Stimulated activated effector memory CD8-positive, alpha-beta T cell treated with anti-CD3 and anti-CD28 coated beads, Interleukin-12 subunit alpha, Interleukin-12 subunit beta, amount 100 ng/mL, for 72 hours (primary cell): ENCODE results near the gene HDHD5.

Experiments used
- ATAC-seq: fragments of 150-1000 bp; cut with Tn5 transposase; 2 replicates; pipeline ENCODE4 v1.10.0; 2021
- DNase-seq, 2 donors: peaks; one replicate each; pipeline ENCODE4 v3.0.0; 2021 to 2022; ENCODE audit warnings: low spot score in 2 of 2
- H3K27ac Mint-ChIP-seq: one replicate; pipeline ENCODE4 v1.8.0; 2022; ENCODE audit warnings: mild to moderate bottlenecking, mixed read lengths
- H3K36me3 Mint-ChIP-seq: one replicate; pipeline ENCODE4 v1.8.0; 2022; ENCODE audit warnings: mild to moderate bottlenecking, mixed read lengths
- H3K4me1 Mint-ChIP-seq: one replicate; pipeline ENCODE4 v1.8.0; 2022; ENCODE audit warnings: mixed read lengths
- H3K4me3 Mint-ChIP-seq: one replicate; pipeline ENCODE4 v1.8.0; 2022; ENCODE audit warnings: mild to moderate bottlenecking, mixed read lengths
- H3K9me3 Mint-ChIP-seq: one replicate; pipeline ENCODE4 v1.8.0; 2022; ENCODE audit warnings: mixed read lengths

HDHD5 gene

DNA sequence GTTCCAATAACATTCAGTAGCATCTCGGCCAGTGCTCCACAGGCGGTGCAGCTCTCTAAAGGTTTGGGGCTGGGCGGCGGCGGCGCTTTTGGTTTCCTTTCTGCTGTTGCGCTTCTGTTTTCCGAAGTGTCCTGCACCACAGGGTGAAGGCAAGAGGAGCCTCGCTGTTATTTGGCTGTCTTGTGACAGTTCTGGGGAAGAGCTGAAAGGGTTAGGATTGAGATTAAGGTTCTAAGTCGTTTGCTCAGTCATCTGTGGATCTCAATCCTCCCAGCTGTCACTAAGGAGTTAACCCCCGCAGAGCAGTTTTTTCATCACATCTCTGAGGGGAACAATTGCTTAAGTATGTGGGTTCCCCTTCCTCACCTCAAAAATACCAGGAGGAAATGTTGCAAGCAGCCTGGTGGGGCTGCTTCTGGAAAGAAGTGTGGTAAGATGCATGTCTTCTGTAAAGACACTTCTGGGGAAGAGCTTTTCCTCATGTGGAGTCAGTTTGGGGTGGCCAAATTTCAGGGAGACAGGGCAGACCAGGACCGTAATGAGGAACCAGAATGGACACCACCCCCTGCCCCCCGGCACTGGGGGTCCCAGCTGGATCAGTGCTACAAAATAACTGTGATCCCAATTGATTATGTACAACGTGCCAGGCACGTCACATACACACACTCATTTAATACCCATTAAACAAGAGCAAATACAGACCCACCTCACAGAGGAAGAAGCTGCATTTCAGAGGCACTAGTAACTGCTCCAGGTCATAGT, 52.1 kb downstream of the HDHD5 start:
- Mint-ChIP-seq H3K9me3 (no peaks in the 10 kb centered on the region), H3K36me3 (peaks cover 78% of the 10 kb centered on the region), H3K4me3 (no peak overlapping the region), H3K4me1 (peaks cover 26% of the 10 kb centered on the region), H3K27ac (no peak overlapping the region)
- peak; percentile 19 for ATAC-seq
- no peak for DNase-seq

DNA sequence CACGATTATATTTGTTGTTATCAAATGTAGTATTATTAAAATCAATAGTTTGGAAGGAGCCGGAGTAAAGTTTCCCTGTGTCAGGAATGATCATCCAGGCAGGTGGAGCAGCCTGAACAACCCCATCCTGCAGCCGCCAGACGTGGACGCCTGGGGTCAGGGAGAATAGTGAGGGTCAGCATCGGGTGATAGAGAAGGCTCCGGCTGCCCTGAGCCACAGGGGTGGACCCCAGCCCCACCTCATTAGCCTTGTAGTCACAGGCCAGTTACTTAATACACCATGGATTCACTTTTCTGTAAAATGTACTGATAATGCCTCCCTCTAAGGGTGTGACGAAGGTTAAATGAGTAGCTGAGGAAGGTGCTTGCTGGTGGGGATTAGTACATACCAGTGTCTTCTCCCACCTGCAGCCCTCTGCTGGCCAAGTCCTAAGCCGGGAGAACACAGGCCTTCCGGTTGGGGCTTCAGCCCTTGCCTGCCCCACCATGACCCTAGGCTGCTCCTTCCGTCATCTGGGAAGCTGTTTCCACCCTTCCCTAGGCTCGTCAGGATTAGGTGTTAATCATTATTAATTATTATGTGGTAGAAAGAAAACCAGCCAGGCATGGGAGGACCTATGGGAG, 52.8 kb downstream of the HDHD5 start:
- H3K27ac Mint-ChIP-seq = no peak overlapping the region
- no peak for DNase-seq
- peak; percentile 48 for ATAC-seq
- H3K36me3 Mint-ChIP-seq = peaks cover 83% of the 10 kb centered on the region
- no peaks in the 10 kb centered on the region for H3K9me3 Mint-ChIP-seq
- no peak overlapping the region for H3K4me3 Mint-ChIP-seq
- H3K4me1 Mint-ChIP-seq = peaks cover 30% of the 10 kb centered on the region

- ATAC-seq = no peak
- H3K36me3 Mint-ChIP-seq = peaks cover 84% of the 10 kb centered on the region
- DNase-seq = no peak
- H3K4me1 Mint-ChIP-seq = peaks cover 34% of the 10 kb centered on the region
- no peaks in the 10 kb centered on the region for H3K9me3 Mint-ChIP-seq
- no peak overlapping the region for H3K27ac Mint-ChIP-seq
- H3K4me3 Mint-ChIP-seq = no peak overlapping the region
Observed at GRCh38 chr22:17105143-17106129, 53.6 kb downstream of the HDHD5 start.

- DNase-seq (no peak), ATAC-seq (no peak)
- Mint-ChIP-seq H3K36me3 (peaks cover 84% of the 10 kb centered on the region), H3K4me3 (no peak overlapping the region), H3K4me1 (peaks cover 34% of the 10 kb centered on the region), H3K27ac (no peak overlapping the region), H3K9me3 (no peaks in the 10 kb centered on the region)
Observed at GRCh38 chr22:17104336-17104935, 54.6 kb downstream of the HDHD5 start.

- Mint-ChIP-seq H3K36me3 (peaks cover 92% of the 10 kb centered on the region), H3K4me3 (no peak overlapping the region), H3K27ac (no peak overlapping the region), H3K4me1 (peaks cover 41% of the 10 kb centered on the region), H3K9me3 (no peaks in the 10 kb centered on the region)
- DNase-seq = no peak
- no peak for ATAC-seq
Observed at GRCh38 chr22:17103351-17103750, 55.7 kb downstream of the HDHD5 start.

DNA sequence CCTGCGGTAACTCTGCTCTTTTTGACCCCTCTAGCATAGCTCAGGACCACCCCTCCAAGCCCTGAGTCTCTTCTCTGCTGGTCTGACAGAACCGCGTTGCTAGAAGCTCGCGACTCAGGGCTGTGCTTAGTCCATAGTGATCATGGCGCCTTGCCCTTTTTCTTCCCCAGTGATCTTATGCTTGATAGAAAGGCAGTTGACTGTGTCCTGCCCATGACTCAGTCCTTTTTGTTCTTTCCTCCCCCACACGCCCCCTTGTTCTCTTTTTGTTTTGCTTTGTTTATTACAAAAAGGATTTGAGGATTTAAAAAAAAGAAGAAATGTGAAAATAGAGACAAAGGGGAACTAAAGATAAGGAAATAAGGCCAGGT, 56.8 kb downstream of the HDHD5 start:
- H3K27ac Mint-ChIP-seq = no peak overlapping the region
- no peak overlapping the region for H3K4me3 Mint-ChIP-seq
- peaks cover 90% of the 10 kb centered on the region for H3K36me3 Mint-ChIP-seq

GRCh38 chr22:17101475-17102296, 57.4 kb downstream of the HDHD5 start:
- Mint-ChIP-seq H3K9me3 (no peaks in the 10 kb centered on the region), H3K27ac (no peak overlapping the region), H3K4me1 (peaks cover 52% of the 10 kb centered on the region), H3K36me3 (peaks cover 84% of the 10 kb centered on the region), H3K4me3 (no peak overlapping the region)
- no peak for DNase-seq
- no peak for ATAC-seq

More for the DNA sequence above, 56.8 kb downstream of the HDHD5 start:
- H3K4me1 Mint-ChIP-seq = peaks cover 52% of the 10 kb centered on the region
- ATAC-seq (no peak), DNase-seq (no peak)
- no peaks in the 10 kb centered on the region for H3K9me3 Mint-ChIP-seq

GRCh38 chr22:17100621-17101020, 58.5 kb downstream of the HDHD5 start:
- DNase-seq = no peak
- Mint-ChIP-seq H3K27ac (no peak overlapping the region), H3K4me3 (no peak overlapping the region), H3K36me3 (peaks cover 76% of the 10 kb centered on the region), H3K9me3 (no peaks in the 10 kb centered on the region), H3K4me1 (peaks cover 50% of the 10 kb centered on the region)
- ATAC-seq = no peak

DNA sequence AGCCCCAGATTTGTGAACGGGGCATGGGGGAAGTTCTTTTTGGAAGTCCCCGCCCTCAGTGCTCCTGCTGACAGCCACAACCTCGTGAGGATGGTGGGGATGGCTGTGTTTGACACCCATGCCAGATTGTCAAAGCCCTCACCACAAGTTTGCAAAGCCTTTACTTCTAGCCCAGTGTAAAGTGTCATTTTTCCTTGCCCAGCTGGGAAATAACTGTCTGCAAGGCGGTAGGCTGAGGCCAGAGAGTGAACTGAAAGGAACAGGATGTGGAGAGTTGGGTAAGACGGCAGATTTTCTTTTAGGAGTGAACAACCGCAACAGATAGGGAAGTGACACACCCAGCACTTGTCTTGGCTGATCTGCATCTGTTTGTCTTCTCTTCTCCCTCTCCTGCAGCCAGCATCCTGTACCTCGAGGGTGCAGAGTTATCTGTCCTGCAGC, 60.7 kb downstream of the HDHD5 start:
- ATAC-seq (peak; percentile 73), DNase-seq (peak in 1 of 2 donors; percentile 57)
- Mint-ChIP-seq H3K36me3 (peaks cover 59% of the 10 kb centered on the region), H3K4me1 (peaks cover 56% of the 10 kb centered on the region), H3K4me3 (no peak overlapping the region), H3K27ac (no peak overlapping the region), H3K9me3 (no peaks in the 10 kb centered on the region)

GRCh38 chr22:17097701-17098100, 61.4 kb downstream of the HDHD5 start:
- no peak overlapping the region for H3K27ac Mint-ChIP-seq
- peaks cover 52% of the 10 kb centered on the region for H3K36me3 Mint-ChIP-seq
- DNase-seq = no peak

DNA sequence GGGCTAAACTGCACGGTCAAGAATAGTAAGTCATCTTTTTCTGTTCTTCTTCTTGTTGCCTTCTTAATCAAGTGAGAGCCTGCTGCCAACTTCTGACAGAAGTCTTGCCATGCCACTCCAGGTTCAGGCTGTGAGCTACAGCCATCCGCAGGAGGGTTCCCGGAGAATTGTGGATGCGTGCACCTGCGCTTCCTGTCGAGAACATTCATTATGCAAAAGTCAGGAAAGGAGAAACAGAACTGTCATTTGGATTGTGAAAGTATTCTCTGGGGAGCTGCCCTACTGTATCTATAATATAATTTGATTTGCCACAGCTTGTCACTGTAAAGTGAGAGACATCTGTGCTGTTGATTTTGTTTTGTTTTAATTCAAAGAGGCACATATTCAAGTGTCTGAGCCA, 62.0 kb downstream of the HDHD5 start:
- Mint-ChIP-seq H3K4me3 (no peak overlapping the region), H3K36me3 (peaks cover 46% of the 10 kb centered on the region), H3K4me1 (peaks cover 56% of the 10 kb centered on the region), H3K27ac (no peak overlapping the region), H3K9me3 (no peaks in the 10 kb centered on the region)
- ATAC-seq (no peak), DNase-seq (no peak)

More at GRCh38 chr22:17097701-17098100, 61.4 kb downstream of the HDHD5 start:
- ATAC-seq = no peak
- peaks cover 55% of the 10 kb centered on the region for H3K4me1 Mint-ChIP-seq
- H3K9me3 Mint-ChIP-seq = no peaks in the 10 kb centered on the region
- no peak overlapping the region for H3K4me3 Mint-ChIP-seq

- DNase-seq = no peak
- Mint-ChIP-seq H3K4me1 (peaks cover 54% of the 10 kb centered on the region), H3K4me3 (no peak overlapping the region), H3K27ac (no peak overlapping the region), H3K36me3 (peaks cover 36% of the 10 kb centered on the region), H3K9me3 (no peaks in the 10 kb centered on the region)
- ATAC-seq = no peak
Observed at GRCh38 chr22:17096071-17096470, 63.0 kb downstream of the HDHD5 start.

DNA sequence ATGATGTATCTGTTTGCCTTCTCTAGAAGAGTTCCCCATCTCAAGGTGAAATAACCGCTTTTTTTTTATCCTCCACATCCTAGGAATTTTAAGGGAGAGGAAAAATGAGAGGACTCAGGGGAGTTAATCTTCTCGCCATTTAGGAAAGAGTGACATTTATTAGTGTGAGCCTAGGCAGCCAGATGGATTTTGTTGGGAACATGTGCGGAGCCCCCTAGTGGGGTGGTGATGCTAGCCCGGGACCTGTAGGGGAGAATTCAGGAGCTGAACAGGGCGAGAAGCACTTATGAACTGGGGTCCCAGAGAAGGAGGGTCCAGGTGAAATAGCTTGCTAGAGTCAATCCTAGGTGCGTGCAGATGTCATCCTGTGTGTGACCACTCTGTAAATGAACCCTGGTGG, 63.5 kb downstream of the HDHD5 start:
- no peak overlapping the region for H3K4me3 Mint-ChIP-seq
- H3K27ac Mint-ChIP-seq = no peak overlapping the region

GRCh38 chr22:17093081-17093480, 66.0 kb downstream of the HDHD5 start:
- no peak overlapping the region for H3K27ac Mint-ChIP-seq
- no peak for DNase-seq
- peaks cover 6% of the 10 kb centered on the region for H3K36me3 Mint-ChIP-seq
- no peaks in the 10 kb centered on the region for H3K9me3 Mint-ChIP-seq
- H3K4me3 Mint-ChIP-seq = no peak overlapping the region
- peaks cover 53% of the 10 kb centered on the region for H3K4me1 Mint-ChIP-seq
- ATAC-seq = no peak

More for the DNA sequence above, 63.5 kb downstream of the HDHD5 start:
- ATAC-seq = no peak
- H3K9me3 Mint-ChIP-seq = no peaks in the 10 kb centered on the region
- peaks cover 54% of the 10 kb centered on the region for H3K4me1 Mint-ChIP-seq
- H3K36me3 Mint-ChIP-seq = peaks cover 31% of the 10 kb centered on the region
- DNase-seq = no peak
